Measurements from ENCODE around the gene APCDD1. TPM values are rescaled to one million over a fixed set of nuclear protein-coding genes. Genes with fewer than 3 reads are reported as not detected.

APCDD1 gene
- total RNA-seq, 4 donors from 2014 or later = 4.6 to 13.0 (median 7.5) TPM

GRCh38 chr18:10458691-10459090 lies 4.3 kb downstream of the APCDD1 start:
- ATAC-seq (no peak), DNase-seq (no peak)
- no peak for TF ChIP-seq POLR2A (IDR thresholded peaks at IDR 0.05)
- TF ChIP-seq, protein P1, sequence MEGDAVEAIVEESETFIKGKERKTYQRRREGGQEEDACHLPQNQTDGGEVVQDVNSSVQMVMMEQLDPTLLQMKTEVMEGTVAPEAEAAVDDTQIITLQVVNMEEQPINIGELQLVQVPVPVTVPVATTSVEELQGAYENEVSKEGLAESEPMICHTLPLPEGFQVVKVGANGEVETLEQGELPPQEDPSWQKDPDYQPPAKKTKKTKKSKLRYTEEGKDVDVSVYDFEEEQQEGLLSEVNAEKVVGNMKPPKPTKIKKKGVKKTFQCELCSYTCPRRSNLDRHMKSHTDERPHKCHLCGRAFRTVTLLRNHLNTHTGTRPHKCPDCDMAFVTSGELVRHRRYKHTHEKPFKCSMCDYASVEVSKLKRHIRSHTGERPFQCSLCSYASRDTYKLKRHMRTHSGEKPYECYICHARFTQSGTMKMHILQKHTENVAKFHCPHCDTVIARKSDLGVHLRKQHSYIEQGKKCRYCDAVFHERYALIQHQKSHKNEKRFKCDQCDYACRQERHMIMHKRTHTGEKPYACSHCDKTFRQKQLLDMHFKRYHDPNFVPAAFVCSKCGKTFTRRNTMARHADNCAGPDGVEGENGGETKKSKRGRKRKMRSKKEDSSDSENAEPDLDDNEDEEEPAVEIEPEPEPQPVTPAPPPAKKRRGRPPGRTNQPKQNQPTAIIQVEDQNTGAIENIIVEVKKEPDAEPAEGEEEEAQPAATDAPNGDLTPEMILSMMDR (IDR thresholded peaks at IDR 0.05 in 4 of 5, conservative IDR thresholded peaks at IDR 0.05 in 1 of 5) = no peak
- no peak overlapping the region for H3K4me3 ChIP-seq
- intact Hi-C loops (cut with DNase I; ENCODE audit: low total_unique reads) = no loop called here
- H3K27me3 ChIP-seq = peaks cover 23 to 48% (median 30%) of the 10 kb centered on the region in 3 donors
- no peaks in the 10 kb centered on the region for H3K9me3 ChIP-seq
- no peak overlapping the region for H3K27ac ChIP-seq
- no peaks in the 10 kb centered on the region for H3K36me3 ChIP-seq
- H3K4me1 ChIP-seq = peaks cover 0 to 10% of the 10 kb centered on the region in 2 donors
- in situ Hi-C loops (cut with MboI; ENCODE audit: low sequenced_read_pairs in 4 of 4) = no loop called here

GRCh38 chr18:10459587-10459986 lies 5.2 kb downstream of the APCDD1 start:
- no peaks in the 10 kb centered on the region for H3K9me3 ChIP-seq
- H3K27me3 ChIP-seq = peaks cover 23 to 46% (median 25%) of the 10 kb centered on the region in 3 donors
- in situ Hi-C loops (cut with MboI; ENCODE audit: low sequenced_read_pairs in 4 of 4) = no loop called here
- no peak for TF ChIP-seq POLR2A (IDR thresholded peaks at IDR 0.05)
- TF ChIP-seq, protein P1 (IDR thresholded peaks at IDR 0.05 in 4 of 5, conservative IDR thresholded peaks at IDR 0.05 in 1 of 5) = no peak
- H3K4me1 ChIP-seq = peaks cover 0 to 10% of the 10 kb centered on the region in 2 donors
- H3K36me3 ChIP-seq = no peaks in the 10 kb centered on the region
- no peak for ATAC-seq
- DNase-seq = no peak
- intact Hi-C loops (cut with DNase I; ENCODE audit: low total_unique reads) = no loop called here
- no peak overlapping the region for H3K27ac ChIP-seq
- H3K4me3 ChIP-seq = no peak overlapping the region

GRCh38 chr18:10460414-10461018 lies 6.1 kb downstream of the APCDD1 start:
- TF ChIP-seq POLR2A (IDR thresholded peaks at IDR 0.05) = no peak
- TF ChIP-seq, protein P1 (IDR thresholded peaks at IDR 0.05 in 4 of 5, conservative IDR thresholded peaks at IDR 0.05 in 1 of 5) = no peak
- no peak for DNase-seq
- no peak overlapping the region for H3K27ac ChIP-seq
- in situ Hi-C loops (cut with MboI; ENCODE audit: low sequenced_read_pairs in 4 of 4) = no loop called here
- H3K9me3 ChIP-seq = no peaks in the 10 kb centered on the region
- peaks cover 15 to 39% (median 18%) of the 10 kb centered on the region in 3 donors for H3K27me3 ChIP-seq
- no peaks in the 10 kb centered on the region for H3K36me3 ChIP-seq
- H3K4me3 ChIP-seq = no peak overlapping the region
- ATAC-seq = no peak
- intact Hi-C loops (cut with DNase I; ENCODE audit: low total_unique reads) = no loop called here
- H3K4me1 ChIP-seq = peaks cover 0 to 3% of the 10 kb centered on the region in 2 donors

DNA sequence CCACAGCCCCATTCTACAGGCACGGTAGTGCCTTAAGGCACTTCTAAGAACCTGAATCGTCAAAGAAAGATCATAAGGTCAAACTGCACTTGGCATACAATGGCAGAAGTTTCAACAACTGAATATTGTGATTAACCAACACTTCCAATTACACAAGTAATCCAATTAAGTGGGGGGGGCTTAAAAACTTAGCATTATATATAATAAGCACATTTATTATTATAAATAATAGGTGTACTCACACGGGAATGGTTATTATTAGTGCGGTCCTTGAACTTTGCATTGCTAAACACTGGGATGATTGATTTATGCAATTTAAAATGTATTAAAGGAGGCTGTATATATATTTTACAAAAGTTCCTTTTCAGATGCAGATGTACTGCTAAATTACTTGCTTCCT lies 7.6 kb downstream of the APCDD1 start:
- Histone ChIP-seq H3K27ac (no peak overlapping the region), H3K4me3 (no peak overlapping the region), H3K27me3 (peaks cover 6 to 25% (median 11%) of the 10 kb centered on the region in 3 donors), H3K9me3 (no peaks in the 10 kb centered on the region), H3K36me3 (no peaks in the 10 kb centered on the region), H3K4me1 (no peaks in the 10 kb centered on the region)
- in situ Hi-C loops (cut with MboI; ENCODE audit: low sequenced_read_pairs in 4 of 4) = no loop called here
- ATAC-seq (no peak), DNase-seq (no peak)
- TF ChIP-seq, protein P1 (IDR thresholded peaks at IDR 0.05 in 4 of 5, conservative IDR thresholded peaks at IDR 0.05 in 1 of 5) = no peak
- TF ChIP-seq POLR2A (IDR thresholded peaks at IDR 0.05) = no peak
- intact Hi-C loops (cut with DNase I; ENCODE audit: low total_unique reads) = no loop called here

- no peak for ATAC-seq
- intact Hi-C loops (cut with DNase I; ENCODE audit: low total_unique reads) = no loop called here
Observed at GRCh38 chr18:10462597-10462996, 8.2 kb downstream of the APCDD1 start.

More at GRCh38 chr18:10462597-10462996, 8.2 kb downstream of the APCDD1 start:
- TF ChIP-seq, protein P1 (IDR thresholded peaks at IDR 0.05 in 4 of 5, conservative IDR thresholded peaks at IDR 0.05 in 1 of 5) = no peak
- TF ChIP-seq POLR2A (IDR thresholded peaks at IDR 0.05) = no peak
- no peaks in the 10 kb centered on the region for H3K9me3 ChIP-seq
- DNase-seq = no peak
- in situ Hi-C loops (cut with MboI; ENCODE audit: low sequenced_read_pairs in 4 of 4) = no loop called here
- peaks cover 1 to 21% (median 5%) of the 10 kb centered on the region in 3 donors for H3K27me3 ChIP-seq
- H3K36me3 ChIP-seq = no peaks in the 10 kb centered on the region
- H3K27ac ChIP-seq = no peak overlapping the region
- H3K4me1 ChIP-seq = no peaks in the 10 kb centered on the region
- H3K4me3 ChIP-seq = no peak overlapping the region
